Psoas muscle (tissue), 8 donors: ENCODE results near the gene SIGMAR1. TPM values are rescaled to one million over a fixed set of nuclear protein-coding genes. Genes with fewer than 3 reads are reported as not detected.
A peak's percentile ranks its signal among the peaks of the same experiment; 100 is the strongest.

Experiments used
- ATAC-seq, 4 donors: fragments of 200-7000 bp; cut with Tn5 transposase; one replicate each; pipeline ENCODE4 v1.9.1; 2020; ENCODE audit warnings: moderate library complexity in 3 of 4, mild to moderate bottlenecking in 2 of 4
- DNase-seq, 2 donors: peaks; one replicate each; pipeline ENCODE4 v3.0.0-alpha.2; 2020
- H3K27ac ChIP-seq: fragments of 200-600 bp; one replicate; pipeline ENCODE4 v1.8.0; 2022
- H3K27me3 ChIP-seq, 3 donors: fragments of 200-600 bp in 1 of 3; one replicate each; pipeline versions ENCODE4 v1.6.1 to v1.8.0; 2013 to 2022; ENCODE audit warnings: low read length in 2 of 3, mild to moderate bottlenecking in 2 of 3, moderate library complexity in 1 of 3; ENCODE audit not compliant: insufficient read depth in 3 of 3
- H3K36me3 ChIP-seq, 2 donors: fragments of 200-600 bp in 1 of 2; one replicate each; pipeline versions ENCODE4 v1.6.1 to v1.8.0; 2013 to 2022; ENCODE audit warnings: low read depth in 1 of 2, mild to moderate bottlenecking in 1 of 2, moderate library complexity in 1 of 2; ENCODE audit not compliant: insufficient read depth in 1 of 2
- H3K4me1 ChIP-seq: fragments of 200-600 bp; one replicate; pipeline ENCODE4 v1.8.0; 2022
- H3K4me3 ChIP-seq: fragments of 200-600 bp; one replicate; pipeline ENCODE4 v1.8.0; 2022; ENCODE audit warnings: mild to moderate bottlenecking
- H3K9me3 ChIP-seq: fragments of 200-600 bp; one replicate; pipeline ENCODE4 v1.8.0; 2022
- CTCF ChIP-seq: fragments of 200-600 bp; IDR thresholded peaks from one replicate; pipeline ENCODE4 v1.8.0; 2022; ENCODE audit warnings: antibody characterized with exemption
- WGBS, 3 donors: extraction: QIAGEN DNeasy Blood & Tissue Kit; methylation state at CpG; one replicate each; pipeline versions ENCODE4 v1.1.6 to v1.1.7; 2013; 5-methylcytosine and 5-hydroxymethylcytosine counted together
- intact Hi-C, 2 donors: fragments of 100-400 bp; cut with DNase I; formaldehyde crosslinking; loops; one replicate each; pipeline versions ENCODE4 v1.11.0 to v1.14.2; 2022
- polyA plus RNA-seq, 3 donors: library from polyadenylated mRNA; stranded (reverse); fragments of 200-250 nt; gene quantifications; one replicate each; pipeline ENCODE4 v1.2.3, GENCODE V29; 2013
- total RNA-seq, 4 donors: library from RNA; stranded (reverse); fragmentation: NEBNext Ultra II Directional in 2 of 4; extraction: Animal tissue kit (Norgen Biotek cat#: 25700) in 2 of 4; gene quantifications; one replicate each; pipeline versions ENCODE4 v1.2.1 to v1.2.4, GENCODE V29; 2021 to 2023
- donor health status: healthy with polysubstance abuse.
- donor health status: DM: no; HTN: no; CAD: no; lungs with moderate emphysema.
- donor health status: Bipolar disorder and iron deficiency.
- donor health status: healthy.
- donor health status: DM: yes; HTN: yes; CAD: no.
- donor health status: DM: no; HTN: no; CAD: no.
- donor health status: DM: no; HTN: no; CAD: no.
- donor health status: DM: yes; HTN: yes; CAD: no.

The SIGMAR1 gene
- total and polyA plus RNA-seq, 7 donors, result 13.0 to 50.1 (median 14.1) TPM

GRCh38 chr9:34671307-34671706 lies 33.7 kb upstream of the SIGMAR1 start:
- Histone ChIP-seq H3K27me3 (no peaks in the 10 kb centered on the region), H3K9me3 (no peaks in the 10 kb centered on the region), H3K36me3 (peaks cover 0 to 10% of the 10 kb centered on the region in 2 donors), H3K4me1 (peaks cover 7% of the 10 kb centered on the region), H3K27ac (no peak overlapping the region), H3K4me3 (no peak overlapping the region)
- intact Hi-C loops, result no loop called here
- DNase-seq, result no peak
- no peak for ATAC-seq
- WGBS, 3 donors, result 93 to 100% (median 96%) methylated on average over 1 of the region's 1 CpG
- no peak for TF ChIP-seq CTCF

DNA sequence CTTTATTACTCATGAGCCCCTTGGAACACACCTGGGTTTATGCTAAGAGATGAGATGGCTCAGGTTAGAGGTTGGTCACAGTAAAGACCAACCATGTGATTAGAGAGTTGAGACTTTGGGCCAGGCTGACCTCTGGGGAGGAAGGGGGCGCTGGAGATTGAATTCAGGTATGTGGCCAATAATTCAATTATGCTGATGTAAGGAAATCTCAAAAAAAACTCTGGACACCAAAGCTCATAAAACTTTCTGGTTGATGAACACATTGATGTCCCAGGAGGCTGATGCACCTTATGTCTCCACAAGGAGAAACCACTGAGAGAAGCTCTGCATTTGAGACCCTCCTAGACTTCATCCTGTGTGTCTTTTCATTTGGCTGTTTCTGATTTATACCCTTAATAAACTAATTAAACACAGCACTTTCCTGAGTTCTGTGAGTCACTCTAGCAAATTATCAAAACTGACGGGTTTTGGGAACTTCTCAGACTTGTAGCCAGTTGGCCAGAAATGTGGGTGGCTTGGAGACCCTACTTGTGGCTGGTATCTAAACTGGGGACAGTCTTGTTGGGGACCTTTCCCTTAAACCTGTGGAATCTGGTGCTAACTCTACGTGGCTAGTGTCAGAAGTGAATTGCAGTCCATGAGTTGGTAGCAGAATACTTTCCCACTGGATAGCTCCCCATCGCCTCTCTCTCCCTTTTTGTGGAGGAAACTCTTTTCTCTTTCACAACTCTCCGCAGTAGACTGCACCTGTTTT lies 32.4 kb upstream of the SIGMAR1 start:
- WGBS, 3 donors, result 67 to 87% (median 79%) methylated on average over 5 of the region's 5 CpGs
- no peak overlapping the region for H3K27ac ChIP-seq
- no peak for TF ChIP-seq CTCF
- intact Hi-C loops, result no loop called here
- H3K36me3 ChIP-seq, result peaks cover 0 to 10% of the 10 kb centered on the region in 2 donors
- DNase-seq (no peak), ATAC-seq (no peak)
- no peaks in the 10 kb centered on the region for H3K27me3 ChIP-seq
- no peak overlapping the region for H3K4me3 ChIP-seq
- no peaks in the 10 kb centered on the region for H3K9me3 ChIP-seq
- H3K4me1 ChIP-seq, result peaks cover 8% of the 10 kb centered on the region

DNA sequence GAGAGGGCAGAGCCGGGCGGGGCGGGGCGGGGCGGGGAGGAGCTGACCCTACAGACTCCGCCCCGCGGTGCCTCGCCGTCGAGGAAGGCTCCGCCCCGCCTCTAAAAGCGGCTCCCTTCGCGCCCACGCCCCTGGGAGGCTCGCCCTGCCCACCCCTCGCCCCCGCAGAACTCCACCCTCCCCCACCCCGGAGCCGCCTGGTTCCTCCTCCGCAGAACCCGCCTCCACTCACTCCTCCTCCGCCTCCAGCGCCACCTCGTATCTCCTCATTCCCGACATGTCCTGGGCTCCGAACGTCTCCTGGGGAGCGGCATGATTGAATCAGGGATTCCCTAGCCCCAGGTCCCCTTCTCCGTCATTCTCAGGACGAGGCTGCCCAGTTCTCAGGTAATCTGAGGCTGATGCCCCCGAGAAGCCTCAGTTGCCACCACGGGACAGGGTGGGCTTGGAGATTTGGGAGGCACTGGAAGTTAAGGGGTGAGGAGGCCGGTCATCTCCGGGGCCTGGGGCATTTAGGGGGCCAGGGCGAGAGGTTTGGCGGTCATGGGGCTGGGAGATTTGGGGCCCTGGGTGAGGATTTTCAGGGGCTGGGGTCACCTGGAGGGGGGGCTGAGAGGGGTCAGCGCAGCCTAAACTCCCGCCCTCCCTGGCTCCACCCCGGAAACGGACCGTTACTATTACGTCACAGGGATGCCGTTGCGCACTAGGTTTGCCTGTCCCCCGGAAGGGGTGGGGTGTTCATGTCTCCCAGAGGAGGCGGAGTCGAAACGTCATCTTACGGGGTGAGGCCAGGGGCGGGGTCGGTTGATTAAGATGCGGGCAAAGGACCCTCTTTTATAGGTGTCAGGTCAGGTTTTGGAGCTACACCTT lies 28.0 kb upstream of the SIGMAR1 start:
- Histone ChIP-seq H3K27ac (peak overlapping the region; percentile 94), H3K9me3 (no peaks in the 10 kb centered on the region), H3K36me3 (peaks cover 0 to 19% of the 10 kb centered on the region in 2 donors), H3K27me3 (no peaks in the 10 kb centered on the region), H3K4me1 (peaks cover 8% of the 10 kb centered on the region), H3K4me3 (peak overlapping the region; percentile 82)
- peak; percentile 88 to 92 (median 90) for ATAC-seq
- intact Hi-C loops, result no loop called here
- no peak for TF ChIP-seq CTCF
- DNase-seq, result peak; percentile 93 to 97
- 2 to 3% (median 3%) methylated on average over 37 to 55 of the region's 55 CpGs for WGBS, 3 donors

GRCh38 chr9:34665067-34665380 lies 27.4 kb upstream of the SIGMAR1 start:
- DNase-seq (no peak), ATAC-seq (peak in 2 of 4 donors; percentile 4 to 23)
- Histone ChIP-seq H3K27me3 (no peaks in the 10 kb centered on the region), H3K9me3 (no peaks in the 10 kb centered on the region), H3K4me3 (peak overlapping the region; percentile 82), H3K36me3 (peaks cover 0 to 25% of the 10 kb centered on the region in 2 donors), H3K27ac (peak overlapping the region; percentile 94), H3K4me1 (peaks cover 8% of the 10 kb centered on the region)
- intact Hi-C loops, result no loop called here
- no peak for TF ChIP-seq CTCF
- WGBS, 3 donors, result 1 to 6% (median 3%) methylated on average over 21 to 26 of the region's 26 CpGs
